Astrocyte of the spinal cord (primary cell): ENCODE data around the gene MCAM.

Source experiments
- DNase-seq: peaks from one replicate; pipeline ENCODE4 v3.0.0; 2011; ENCODE audit warnings: low read depth, low spot score
- H3K4me3 ChIP-seq: 2 replicates; pipeline ENCODE4 v1.5.1; 2011; ENCODE audit warnings: low read depth, mild to moderate bottlenecking, low read length, moderate library complexity
- CTCF ChIP-seq: IDR thresholded peaks from 2 replicates; pipeline ENCODE4 v1.5.1; 2012; ENCODE audit warnings: low read depth, mild to moderate bottlenecking, low read length, inconsistent platforms
- in situ Hi-C: cut with HindIII; loops from 2 replicates; pipeline ENCODE4 v1.10.0; 2017; ENCODE audit warnings: low sequenced_read_pairs

MCAM gene

GRCh38 chr11:119290894-119291497 lies 25.9 kb downstream of the MCAM start:
- H3K4me3 ChIP-seq: no peak overlapping the region
- in situ Hi-C loops: no loop called here
- no peak for DNase-seq
- no peak for TF ChIP-seq CTCF

DNA sequence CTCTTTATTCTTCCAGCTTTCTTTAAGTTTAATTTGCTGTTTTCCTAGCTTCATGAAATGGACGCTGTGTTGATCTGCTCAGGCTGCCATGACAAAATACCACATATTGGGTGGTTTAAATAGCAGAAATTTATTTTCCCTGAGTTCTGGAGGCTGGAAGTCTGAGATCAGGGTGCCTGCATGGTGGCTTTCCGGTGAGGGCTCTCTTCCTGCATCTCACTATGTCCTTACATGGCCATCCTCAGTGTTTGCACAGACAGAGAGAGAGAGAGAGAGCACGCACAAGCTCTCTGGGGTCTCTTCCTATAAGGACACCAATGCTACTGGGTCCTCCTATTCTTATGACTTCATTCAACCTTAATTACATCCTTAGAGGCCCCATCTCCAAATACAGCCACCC lies 28.7 kb downstream of the MCAM start:
- no peak overlapping the region for H3K4me3 ChIP-seq
- no peak for TF ChIP-seq CTCF
- no peak for DNase-seq
- in situ Hi-C loops: no loop called here

- TF ChIP-seq CTCF: no peak
- in situ Hi-C loops: no loop called here
- no peak for DNase-seq
- no peak overlapping the region for H3K4me3 ChIP-seq
These were observed 31.5 kb downstream of the MCAM start for GRCh38 chr11:119285431-119285830.

- in situ Hi-C loops: no loop called here
- H3K4me3 ChIP-seq: no peak overlapping the region
- peak; percentile 48 for TF ChIP-seq CTCF
- peak; percentile 55 for DNase-seq
These were observed 32.4 kb downstream of the MCAM start for GRCh38 chr11:119284344-119285157.

DNA sequence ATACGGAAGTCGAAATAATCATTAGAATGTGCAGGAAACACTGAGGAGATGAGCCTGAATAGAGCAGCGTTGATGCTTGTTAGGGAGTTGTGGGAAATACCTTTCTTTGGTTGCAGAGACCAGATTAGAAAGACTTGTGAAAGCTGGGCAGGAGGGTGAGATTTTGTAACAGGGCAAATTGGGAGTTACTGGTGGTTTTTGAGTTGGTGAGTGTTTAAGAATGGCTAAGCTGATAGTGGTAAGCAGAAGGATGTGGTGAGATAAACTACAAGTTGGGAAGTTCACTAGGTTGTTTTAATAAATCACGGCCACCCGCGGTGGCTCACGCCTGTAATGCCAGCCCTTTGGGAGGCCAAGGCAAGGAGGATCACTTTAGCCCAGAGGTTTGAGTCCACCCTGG lies 34.4 kb downstream of the MCAM start:
- DNase-seq: no peak

GRCh38 chr11:119277660-119278059 lies 39.3 kb downstream of the MCAM start:
- TF ChIP-seq CTCF: no peak
- DNase-seq: no peak
- in situ Hi-C loops: no loop called here
- no peak overlapping the region for H3K4me3 ChIP-seq

More for the DNA sequence above, 34.4 kb downstream of the MCAM start:
- in situ Hi-C loops: no loop called here
- no peak for TF ChIP-seq CTCF
- H3K4me3 ChIP-seq: no peak overlapping the region
